SK-N-SH (cell line): Measurements from ENCODE around the gene KLHL25. TPM values are rescaled to one million over a fixed set of nuclear protein-coding genes. Genes with fewer than 3 reads are reported as not detected.

ENCODE experiments used
- CTCF ChIA-PET: fragments of 300-600, 350-600 bp; formaldehyde crosslinking; extraction: SDS; loops from one replicate; lab custom pipeline; 2021; lab: Yijun Ruan, JAX
- POLR2A ChIA-PET: fragments of 350-600 bp; sonication (Branson Sonifier 250); formaldehyde crosslinking; extraction: SDS; loops from one replicate; lab custom pipeline; 2020; ENCODE audit warnings: antibody characterized with exemption, inconsistent platforms; lab: Yijun Ruan, JAX
- DNase-seq: peaks from one replicate; pipeline ENCODE4 v3.0.0; 2012
- H2AFZ ChIP-seq: fragments of 200-600 bp; sonication (generic); 2 replicates; pipeline ENCODE4 v1.8.1; 2016; ENCODE audit warnings: antibody characterized with exemption, mild to moderate bottlenecking, low read depth
- H3F3A ChIP-seq: fragments of 200-600 bp; sonication (generic); replicated peaks from 2 replicates; pipeline ENCODE3; 2016; ENCODE audit warnings: antibody characterized with exemption, mild to moderate bottlenecking; ENCODE audit not compliant: insufficient read depth
- H3K27ac ChIP-seq, 2 experiments: fragments of 200-500 bp in 1 of 2; fragments of 200-600 bp in 1 of 2; sonication (Bioruptor generic) in 1 of 2; sonication (generic), shearing (Covaris generic) in 1 of 2; 2 replicates each; pipeline versions ENCODE4 v1.5.1 to v1.6.1; 2014 to 2016; ENCODE audit warnings: low read depth in 2 of 2, inconsistent platforms in 1 of 2, low read length in 1 of 2, mild to moderate bottlenecking in 1 of 2, mixed read lengths in 1 of 2
- H3K27me3 ChIP-seq: fragments of 200-600 bp; sonication (generic), shearing (Covaris generic); 2 replicates; pipeline ENCODE4 v1.6.1; 2016; ENCODE audit warnings: mixed run types; ENCODE audit not compliant: insufficient read depth
- H3K36me3 ChIP-seq, 2 experiments: fragments of 200-500 bp in 1 of 2; fragments of 200-600 bp in 1 of 2; sonication (Bioruptor generic) in 1 of 2; sonication (generic) in 1 of 2; replicated peaks in 1 of 2; 2 replicates each; pipeline versions ENCODE3 to v1.5.1; 2014 to 2016; ENCODE audit warnings: low read length in 1 of 2, mild to moderate bottlenecking in 1 of 2; ENCODE audit not compliant: insufficient read depth in 2 of 2, control insufficient read depth in 1 of 2
- H3K4me1 ChIP-seq, 2 experiments: fragments of 200-500 bp in 1 of 2; fragments of 200-600 bp in 1 of 2; sonication (Bioruptor generic) in 1 of 2; sonication (generic), shearing (Covaris generic) in 1 of 2; 2 replicates each; pipeline versions ENCODE4 v1.5.1 to v1.6.1; 2014 to 2016; ENCODE audit warnings: low read depth in 1 of 2, low read length in 1 of 2, mixed run types in 1 of 2; ENCODE audit not compliant: insufficient read depth in 2 of 2, control insufficient read depth in 1 of 2
- H3K4me2 ChIP-seq: fragments of 200-600 bp; sonication (generic), shearing (Covaris generic); 2 replicates; pipeline ENCODE4 v1.6.1; 2017; ENCODE audit warnings: mixed run types
- H3K4me3 ChIP-seq, 2 experiments: fragments of 200-500 bp in 1 of 2; fragments of 200-600 bp in 1 of 2; sonication (Bioruptor generic) in 1 of 2; sonication (generic), shearing (Covaris generic) in 1 of 2; 2 replicates each; pipeline versions ENCODE4 v1.5.1 to v1.8.1; 2014 to 2016; ENCODE audit warnings: low read depth in 2 of 2, inconsistent platforms in 1 of 2, low read length in 1 of 2, mild to moderate bottlenecking in 1 of 2, mixed read lengths in 1 of 2, moderate library complexity in 1 of 2
- H3K79me2 ChIP-seq: fragments of 200-600 bp; sonication (generic); 2 replicates; pipeline ENCODE4 v1.8.1; 2017; ENCODE audit warnings: mild to moderate bottlenecking; ENCODE audit not compliant: insufficient read depth
- H3K9ac ChIP-seq: fragments of 200-600 bp; sonication (generic); 2 replicates; pipeline ENCODE4 v1.6.1; 2017; ENCODE audit warnings: mixed run types
- H3K9me2 ChIP-seq: fragments of 200-600 bp; sonication (generic); 2 replicates; pipeline ENCODE4 v1.6.1; 2017; ENCODE audit warnings: mixed run types
- H3K9me3 ChIP-seq: fragments of 200-600 bp; sonication (generic); 2 replicates; pipeline ENCODE4 v1.6.1; 2017; ENCODE audit warnings: mixed run types, mild to moderate bottlenecking, moderate library complexity
- H4K20me1 ChIP-seq: fragments of 200-600 bp; sonication (generic); 2 replicates; pipeline ENCODE4 v1.6.1; 2017; ENCODE audit warnings: mild to moderate bottlenecking, mixed run types; ENCODE audit not compliant: insufficient read depth
- ELF1 ChIP-seq: IDR thresholded peaks from 2 replicates; pipeline ENCODE4 v1.4.0; 2012
- FOSL2 ChIP-seq: IDR thresholded peaks from 2 replicates; pipeline ENCODE4 v1.4.0; 2012; ENCODE audit warnings: low read depth, mild to moderate bottlenecking, moderate library complexity, borderline replicate concordance
- FOXJ3 ChIP-seq: sonication (generic); formaldehyde crosslinking; IDR thresholded peaks from 2 replicates; pipeline ENCODE4 v1.5.1; 2020; ENCODE audit warnings: mild to moderate bottlenecking, missing genetic modification reagents
- FOXM1 ChIP-seq: IDR thresholded peaks from 2 replicates; pipeline ENCODE4 v1.4.0; 2012; ENCODE audit warnings: low read depth, mild to moderate bottlenecking
- GATA2 ChIP-seq: sonication (generic); formaldehyde crosslinking; IDR thresholded peaks from 2 replicates; pipeline ENCODE4 v1.5.0; 2020; ENCODE audit warnings: mild to moderate bottlenecking, missing genetic modification reagents
- MAX ChIP-seq: IDR thresholded peaks from 2 replicates; pipeline ENCODE4 v1.4.0; 2012; ENCODE audit warnings: low read depth
- MXI1 ChIP-seq: IDR thresholded peaks from 2 replicates; pipeline ENCODE4 v1.6.1; 2012; ENCODE audit warnings: mild to moderate bottlenecking, low read depth, low read length, improper control_type of control experiment
- RCOR1 ChIP-seq: fragments of 150-350 bp; IDR thresholded peaks from 2 replicates; pipeline ENCODE4 v1.6.1; 2017; ENCODE audit warnings: antibody characterized with exemption, low read length
- RFX5 ChIP-seq: IDR thresholded peaks from 2 replicates; pipeline ENCODE4 v1.6.1; 2012; ENCODE audit warnings: mild to moderate bottlenecking, improper control_type of control experiment, low read length
- TAF1 ChIP-seq: IDR thresholded peaks from 2 replicates; pipeline ENCODE4 v1.6.1; 2012; ENCODE audit warnings: low read depth, mild to moderate bottlenecking, low read length, moderate library complexity, borderline replicate concordance
- USF1 ChIP-seq: IDR thresholded peaks from 2 replicates; pipeline ENCODE4 v1.4.0; 2012; ENCODE audit warnings: low read depth, borderline replicate concordance
- USF2 ChIP-seq: fragments of 150-350 bp; IDR thresholded peaks from 2 replicates; pipeline ENCODE4 v1.6.1; 2017; ENCODE audit warnings: antibody characterized with exemption, low read length, low read depth, borderline replicate concordance
- ZBTB33 ChIP-seq: IDR thresholded peaks from 2 replicates; pipeline ENCODE4 v1.4.0; 2012; ENCODE audit warnings: low read depth, borderline replicate concordance
- WGBS: methylation state at CpG from one replicate; pipeline ENCODE4 v1.1.6; 2017; ENCODE audit warnings: low lambda C conversion rate; 5-methylcytosine and 5-hydroxymethylcytosine counted together
- polyA plus RNA-seq, 3 experiments: library from polyadenylated mRNA; depleted of rRNA; stranded (reverse); fragments of >200 nt; gene quantifications; 2 replicates each; pipeline ENCODE4 v1.2.3, GENCODE V29; 2012

The KLHL25 gene
- polyA plus RNA-seq, 1 of the 3 experiments (the other 2 are of a cell fraction): 4.5 TPM

GRCh38 chr15:85726454-85726853 lies 68.3 kb downstream of the KLHL25 start:
- Histone ChIP-seq H3K79me2 (no peaks in the 10 kb centered on the region), H3K9ac (no peak overlapping the region), H3K4me1 (peaks cover 0 to 2% of the 10 kb centered on the region in 2 experiments; a peak in 1 of 4 replicates), H3K4me2 (no peak overlapping the region), H3K9me3 (no peaks in the 10 kb centered on the region), H3K4me3 (no peak overlapping the region), H3K36me3 (peaks cover 34 to 76% of the 10 kb centered on the region in 2 experiments), H3K27me3 (no peaks in the 10 kb centered on the region), H3K9me2 (no peaks in the 10 kb centered on the region), H2AFZ (no peak overlapping the region), H3F3A (peaks cover 16% of the 10 kb centered on the region), H4K20me1 (no peaks in the 10 kb centered on the region), H3K27ac (no peak overlapping the region)
- POLR2A ChIA-PET: no interaction called here
- CTCF ChIA-PET: interaction anchor here (1.4 to 12.1 kb wide), 4 partner anchors 12 to 430 kb away, joined by 3 to 201 read pairs (median 4); no protein-coding TSS in a partner anchor
- WGBS: 96% methylated on average over 2 of the region's 2 CpGs
- no peak for DNase-seq
- TF ChIP-seq RCOR1: no peak
- TF ChIP-seq MXI1: no peak
- no peak for TF ChIP-seq TAF1
- TF ChIP-seq FOXJ3: no peak
- no peak for TF ChIP-seq ZBTB33
- TF ChIP-seq RFX5: no peak
- TF ChIP-seq FOXM1: no peak
- no peak for TF ChIP-seq GATA2 (CRISPR knock-in tag)
- TF ChIP-seq FOSL2: no peak
- TF ChIP-seq ELF1: no peak
- no peak for TF ChIP-seq MAX

- no peak for TF ChIP-seq USF2
- no peak for TF ChIP-seq USF1
- DNase-seq: no peak
- CTCF ChIA-PET: interaction anchor here (0.6 to 12.1 kb wide), 7 partner anchors 9 to 429 kb away, joined by 3 to 201 read pairs (median 3); no protein-coding TSS in a partner anchor
These were observed 69.2 kb downstream of the KLHL25 start for GRCh38 chr15:85725564-85725963.

More at GRCh38 chr15:85725564-85725963, 69.2 kb downstream of the KLHL25 start:
- Histone ChIP-seq H3K27ac (no peak overlapping the region), H3K4me2 (no peak overlapping the region), H3K9me2 (no peaks in the 10 kb centered on the region), H4K20me1 (no peaks in the 10 kb centered on the region), H3K4me1 (peaks cover 0 to 2% of the 10 kb centered on the region in 2 experiments; a peak in 1 of 4 replicates), H2AFZ (no peak overlapping the region), H3K9ac (no peak overlapping the region), H3F3A (peaks cover 9% of the 10 kb centered on the region), H3K79me2 (no peaks in the 10 kb centered on the region), H3K4me3 (no peak overlapping the region), H3K36me3 (peaks cover 34 to 79% of the 10 kb centered on the region in 2 experiments), H3K27me3 (no peaks in the 10 kb centered on the region), H3K9me3 (no peaks in the 10 kb centered on the region)
- POLR2A ChIA-PET: no interaction called here
- WGBS: 89% methylated on average over 4 of the region's 4 CpGs
